HepG2 (cell line): ENCODE data around the gene TCF25. TPM values are rescaled to one million over a fixed set of nuclear protein-coding genes. Genes with fewer than 3 reads are reported as not detected.

ENCODE experiments used
- GATA4 ChIP-seq: sonication (generic); IDR thresholded peaks from 2 replicates; pipeline ENCODE4 v1.6.1; 2016; ENCODE audit warnings: antibody characterized with exemption, low read depth, borderline replicate concordance
- ISX ChIP-seq: sonication (generic); formaldehyde crosslinking; conservative IDR thresholded peaks from 2 replicates; pipeline ENCODE4 v1.5.0; 2020; ENCODE audit warnings: missing genetic modification reagents
- JUN ChIP-seq: sonication (generic); formaldehyde crosslinking; IDR thresholded peaks from 2 replicates; pipeline ENCODE4 v1.4.0; 2020; ENCODE audit warnings: mild to moderate bottlenecking, missing genetic modification reagents
- MAFG ChIP-seq: sonication (generic); formaldehyde crosslinking; IDR thresholded peaks from 2 replicates; pipeline ENCODE4 v1.5.1; 2020; ENCODE audit warnings: mild to moderate bottlenecking, missing genetic modification reagents
- NAIF1 ChIP-seq: sonication (generic); formaldehyde crosslinking; IDR thresholded peaks from 2 replicates; pipeline ENCODE4 v1.5.0; 2020; ENCODE audit warnings: mild to moderate bottlenecking, missing genetic modification reagents, borderline replicate concordance
- PREB ChIP-seq: sonication (generic); formaldehyde crosslinking; IDR thresholded peaks from 2 replicates; pipeline ENCODE4 v1.4.0; 2020; ENCODE audit warnings: missing genetic modification reagents
- SP2 ChIP-seq: sonication (generic); formaldehyde crosslinking; IDR thresholded peaks from 2 replicates; pipeline ENCODE4 v1.5.1; 2020; ENCODE audit warnings: mild to moderate bottlenecking, missing genetic modification reagents
- STAT5B ChIP-seq: sonication (generic); formaldehyde crosslinking; IDR thresholded peaks from 2 replicates; pipeline ENCODE4 v1.4.0; 2020; ENCODE audit warnings: missing genetic modification reagents
- TEAD3 ChIP-seq: optimal IDR thresholded peaks from 2 replicates; pipeline ENCODE3; 2016; ENCODE audit warnings: borderline replicate concordance
- ZBTB26 ChIP-seq: IDR thresholded peaks from 2 replicates; pipeline ENCODE4 v1.6.1; 2016; ENCODE audit warnings: missing compliant biosample characterization, missing genetic modification reagents, borderline replicate concordance
- ZHX1 ChIP-seq: sonication (generic); formaldehyde crosslinking; IDR thresholded peaks from 2 replicates; pipeline ENCODE4 v1.8.1; 2022; ENCODE audit warnings: low read depth, mild to moderate bottlenecking, missing genetic modification reagents
- ZNF235 ChIP-seq: sonication (generic); formaldehyde crosslinking; IDR thresholded peaks from 2 replicates; pipeline ENCODE4 v1.8.1; 2023; ENCODE audit warnings: mild to moderate bottlenecking, missing genetic modification reagents, borderline replicate concordance
- ZNF318 ChIP-seq: sonication (generic); formaldehyde crosslinking; IDR thresholded peaks from 2 replicates; pipeline ENCODE4 v1.4.0; 2020; ENCODE audit warnings: mild to moderate bottlenecking, missing genetic modification reagents
- ZNF572 ChIP-seq: sonication (generic); formaldehyde crosslinking; IDR thresholded peaks from 2 replicates; pipeline ENCODE4 v1.5.1; 2020; ENCODE audit warnings: mild to moderate bottlenecking, missing genetic modification reagents
- polyA plus RNA-seq, 8 experiments: library from polyadenylated mRNA; depleted of rRNA in 3 of 8; stranded (reverse) in 7 of 8; unstranded in 1 of 8; fragments of >200 nt; fragmentation: Illumina TruSeq in 4 of 8; extraction: Trizol in 4 of 8; gene quantifications; 2 replicates each; pipeline versions ENCODE4 v1.2.1 to v1.2.3, GENCODE V29; 2011 to 2016; ENCODE audit warnings: low read depth in 4 of 8, missing spikeins in 1 of 8, mixed read lengths in 1 of 8; ENCODE audit not compliant: insufficient read depth in 1 of 8
- total RNA-seq, 5 experiments: library from RNA; depleted of rRNA; stranded (reverse); fragments of >200 nt; fragmentation: Illumina TruSeq; extraction: Trizol; gene quantifications; 2 replicates each; pipeline ENCODE4 v1.2.3, GENCODE V29; 2016; ENCODE audit warnings: low read depth in 1 of 5

The TCF25 gene
- total and polyA plus RNA-seq, 2 of the 13 experiments (the other 11 are each of a cell fraction or from before 2014, with no cell fraction given), result 138 to 206 TPM

- TF ChIP-seq ZNF235 (CRISPR knock-in tag) (no peak), JUN (CRISPR knock-in tag) (no peak), ZHX1 (CRISPR knock-in tag) (no peak), GATA4 (no peak), ZBTB26 (peak; percentile 65; the same call in 1 of the 2 replicates), ISX (CRISPR knock-in tag) (no peak), NAIF1 (CRISPR knock-in tag) (no peak), PREB (CRISPR knock-in tag) (no peak), SP2 (CRISPR knock-in tag) (no peak; the same call in 1 of the 2 replicates), STAT5B (CRISPR knock-in tag) (no peak), ZNF318 (CRISPR knock-in tag) (no peak), TEAD3 (CRISPR knock-in tag) (peak; percentile 37), ZNF572 (CRISPR knock-in tag) (0 out of 2 replicates have a peak, but pooled peaks have one; percentile 58), MAFG (CRISPR knock-in tag) (no peak)
These were observed 43.6 kb upstream of the TCF25 start (continued) for GRCh38 chr16:89829630-89830437.
